ENCODE measurements around the gene TRPV4. TPM values are rescaled to one million over a fixed set of nuclear protein-coding genes. Genes with fewer than 3 reads are reported as not detected.

TRPV4 gene
- total RNA-seq, 4 donors from 2014 or later = 0.34 to 0.55 TPM; not detected in 2

DNA sequence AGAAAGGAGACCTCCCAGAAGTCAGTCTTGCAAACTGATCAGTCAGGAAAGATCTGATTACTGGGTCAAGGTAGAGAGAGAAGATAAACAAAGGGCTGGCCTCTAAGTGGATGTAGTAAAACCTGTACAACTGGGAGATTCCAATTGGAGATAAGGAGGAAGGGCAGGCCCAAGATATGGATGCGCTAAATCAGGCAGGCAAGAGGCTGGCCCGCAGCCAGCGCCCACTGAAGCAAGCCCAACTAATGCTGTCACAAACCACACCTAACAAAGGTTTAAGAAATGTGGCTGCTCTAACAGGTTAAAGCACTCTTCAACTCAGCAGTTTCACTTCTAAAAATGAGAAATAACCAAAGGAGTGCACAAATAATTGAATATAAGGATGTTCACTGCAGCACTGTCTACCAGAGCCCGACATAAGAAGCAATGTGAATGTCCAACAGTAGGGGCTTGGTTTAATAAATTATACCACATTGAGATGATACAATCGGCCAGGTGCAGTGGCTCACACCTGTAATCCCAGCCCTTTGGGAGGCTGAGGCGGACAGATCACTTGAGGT is 42.5 kb upstream of the TRPV4 start:
- no peaks in the 10 kb centered on the region for H3K9me3 ChIP-seq
- H3K4me1 ChIP-seq = peaks cover 0 to 9% of the 10 kb centered on the region in 2 donors
- H3K4me3 ChIP-seq = no peak overlapping the region
- intact Hi-C loops (cut with DNase I; ENCODE audit: low total_unique reads) = no loop called here
- H3K27ac ChIP-seq = no peak overlapping the region
- TF ChIP-seq, protein P1, sequence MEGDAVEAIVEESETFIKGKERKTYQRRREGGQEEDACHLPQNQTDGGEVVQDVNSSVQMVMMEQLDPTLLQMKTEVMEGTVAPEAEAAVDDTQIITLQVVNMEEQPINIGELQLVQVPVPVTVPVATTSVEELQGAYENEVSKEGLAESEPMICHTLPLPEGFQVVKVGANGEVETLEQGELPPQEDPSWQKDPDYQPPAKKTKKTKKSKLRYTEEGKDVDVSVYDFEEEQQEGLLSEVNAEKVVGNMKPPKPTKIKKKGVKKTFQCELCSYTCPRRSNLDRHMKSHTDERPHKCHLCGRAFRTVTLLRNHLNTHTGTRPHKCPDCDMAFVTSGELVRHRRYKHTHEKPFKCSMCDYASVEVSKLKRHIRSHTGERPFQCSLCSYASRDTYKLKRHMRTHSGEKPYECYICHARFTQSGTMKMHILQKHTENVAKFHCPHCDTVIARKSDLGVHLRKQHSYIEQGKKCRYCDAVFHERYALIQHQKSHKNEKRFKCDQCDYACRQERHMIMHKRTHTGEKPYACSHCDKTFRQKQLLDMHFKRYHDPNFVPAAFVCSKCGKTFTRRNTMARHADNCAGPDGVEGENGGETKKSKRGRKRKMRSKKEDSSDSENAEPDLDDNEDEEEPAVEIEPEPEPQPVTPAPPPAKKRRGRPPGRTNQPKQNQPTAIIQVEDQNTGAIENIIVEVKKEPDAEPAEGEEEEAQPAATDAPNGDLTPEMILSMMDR (IDR thresholded peaks at IDR 0.05) = no peak
- TF ChIP-seq POLR2A (IDR thresholded peaks at IDR 0.05) = no peak
- no peaks in the 10 kb centered on the region for H3K27me3 ChIP-seq
- no peaks in the 10 kb centered on the region for H3K36me3 ChIP-seq
- no peak for DNase-seq

DNA sequence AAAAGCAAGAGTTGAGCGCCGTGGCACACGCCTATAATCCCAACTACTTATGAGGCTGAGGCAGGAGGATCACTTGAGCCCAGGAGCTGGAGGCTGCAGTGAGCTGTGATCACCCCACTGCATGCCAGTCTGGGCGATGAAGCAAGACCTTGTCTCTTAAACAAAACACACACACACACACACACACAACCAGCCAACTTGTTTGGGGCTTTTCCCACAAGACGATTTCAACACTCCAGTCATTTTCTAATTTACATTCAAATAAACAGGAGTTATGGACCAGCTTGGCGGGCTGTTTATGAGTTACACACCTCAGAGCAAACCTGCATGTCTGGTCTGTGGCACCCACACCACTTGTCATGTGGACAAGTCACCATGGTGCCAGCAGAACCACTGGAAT is 40.5 kb upstream of the TRPV4 start:
- H3K9me3 ChIP-seq = no peaks in the 10 kb centered on the region
- DNase-seq = no peak
- intact Hi-C loops (cut with DNase I; ENCODE audit: low total_unique reads) = no loop called here
- TF ChIP-seq POLR2A (IDR thresholded peaks at IDR 0.05) = no peak
- TF ChIP-seq, protein P1 (IDR thresholded peaks at IDR 0.05) = no peak
- H3K36me3 ChIP-seq = no peaks in the 10 kb centered on the region
- H3K4me3 ChIP-seq = no peak overlapping the region
- H3K27ac ChIP-seq = no peak overlapping the region
- no peaks in the 10 kb centered on the region for H3K27me3 ChIP-seq
- H3K4me1 ChIP-seq = peaks cover 0 to 1% of the 10 kb centered on the region in 2 donors

DNA sequence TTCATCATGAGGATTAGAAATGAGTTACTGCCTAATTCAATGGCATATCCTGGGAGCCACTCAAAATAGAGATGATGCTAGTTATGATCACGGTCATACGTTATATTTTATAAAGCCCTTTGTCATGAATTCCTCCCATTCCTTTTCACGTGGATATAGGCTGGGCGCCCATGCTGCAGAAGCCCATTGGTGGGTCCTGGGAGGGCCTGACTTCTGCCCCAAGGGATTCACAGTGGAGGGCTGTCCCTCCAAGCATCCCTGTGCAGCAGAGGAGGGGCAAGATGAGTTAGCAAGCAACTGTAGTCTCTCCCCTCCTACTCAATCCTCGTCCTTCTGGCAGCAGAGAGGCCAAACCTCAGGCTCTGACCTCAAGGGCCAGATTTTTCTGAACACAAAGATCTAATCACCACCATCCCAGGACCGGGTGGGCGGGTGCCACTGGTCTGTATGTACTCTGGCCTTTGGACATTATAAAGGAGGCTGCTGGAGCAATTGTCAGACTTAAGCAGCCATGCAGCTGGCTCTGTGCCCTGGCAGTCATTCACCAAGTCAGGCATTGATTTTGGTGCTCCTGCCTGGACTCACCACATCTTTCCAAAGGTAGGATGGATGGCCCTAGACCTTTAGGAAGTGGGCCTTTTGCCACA is 38.6 kb upstream of the TRPV4 start:
- intact Hi-C loops (cut with DNase I; ENCODE audit: low total_unique reads) = no loop called here
- H3K36me3 ChIP-seq = no peaks in the 10 kb centered on the region
- no peaks in the 10 kb centered on the region for H3K9me3 ChIP-seq
- H3K27ac ChIP-seq = no peak overlapping the region
- no peaks in the 10 kb centered on the region for H3K4me1 ChIP-seq
- TF ChIP-seq, protein P1 (IDR thresholded peaks at IDR 0.05) = no peak
- TF ChIP-seq POLR2A (IDR thresholded peaks at IDR 0.05) = no peak
- no peak for DNase-seq
- no peaks in the 10 kb centered on the region for H3K27me3 ChIP-seq
- H3K4me3 ChIP-seq = no peak overlapping the region

DNA sequence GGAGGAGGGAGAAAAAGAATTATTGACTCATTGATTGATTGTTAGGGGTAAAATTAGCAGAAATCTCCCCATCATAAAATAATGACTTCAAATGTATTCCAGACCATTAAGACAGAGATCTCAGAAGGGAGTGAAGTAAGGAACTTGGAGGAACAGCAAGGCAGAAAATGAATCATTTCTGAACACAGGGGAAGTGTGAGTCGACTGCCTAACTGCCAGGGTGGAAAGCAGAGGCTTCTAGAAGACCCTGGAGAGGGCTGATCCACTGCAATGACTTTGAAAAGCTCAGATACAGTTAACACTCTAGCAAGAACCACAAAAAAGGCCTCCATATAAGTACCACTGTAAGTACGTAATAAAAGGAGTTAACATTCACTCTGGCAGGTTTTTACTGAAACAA is 37.5 kb upstream of the TRPV4 start:
- TF ChIP-seq, protein P1 (IDR thresholded peaks at IDR 0.05) = no peak
- TF ChIP-seq POLR2A (IDR thresholded peaks at IDR 0.05) = no peak
- no peaks in the 10 kb centered on the region for H3K27me3 ChIP-seq
- no peak overlapping the region for H3K4me3 ChIP-seq
- no peak overlapping the region for H3K27ac ChIP-seq
- DNase-seq = no peak
- no peaks in the 10 kb centered on the region for H3K4me1 ChIP-seq
- intact Hi-C loops (cut with DNase I; ENCODE audit: low total_unique reads) = no loop called here
- H3K9me3 ChIP-seq = no peaks in the 10 kb centered on the region
- H3K36me3 ChIP-seq = no peaks in the 10 kb centered on the region

DNA sequence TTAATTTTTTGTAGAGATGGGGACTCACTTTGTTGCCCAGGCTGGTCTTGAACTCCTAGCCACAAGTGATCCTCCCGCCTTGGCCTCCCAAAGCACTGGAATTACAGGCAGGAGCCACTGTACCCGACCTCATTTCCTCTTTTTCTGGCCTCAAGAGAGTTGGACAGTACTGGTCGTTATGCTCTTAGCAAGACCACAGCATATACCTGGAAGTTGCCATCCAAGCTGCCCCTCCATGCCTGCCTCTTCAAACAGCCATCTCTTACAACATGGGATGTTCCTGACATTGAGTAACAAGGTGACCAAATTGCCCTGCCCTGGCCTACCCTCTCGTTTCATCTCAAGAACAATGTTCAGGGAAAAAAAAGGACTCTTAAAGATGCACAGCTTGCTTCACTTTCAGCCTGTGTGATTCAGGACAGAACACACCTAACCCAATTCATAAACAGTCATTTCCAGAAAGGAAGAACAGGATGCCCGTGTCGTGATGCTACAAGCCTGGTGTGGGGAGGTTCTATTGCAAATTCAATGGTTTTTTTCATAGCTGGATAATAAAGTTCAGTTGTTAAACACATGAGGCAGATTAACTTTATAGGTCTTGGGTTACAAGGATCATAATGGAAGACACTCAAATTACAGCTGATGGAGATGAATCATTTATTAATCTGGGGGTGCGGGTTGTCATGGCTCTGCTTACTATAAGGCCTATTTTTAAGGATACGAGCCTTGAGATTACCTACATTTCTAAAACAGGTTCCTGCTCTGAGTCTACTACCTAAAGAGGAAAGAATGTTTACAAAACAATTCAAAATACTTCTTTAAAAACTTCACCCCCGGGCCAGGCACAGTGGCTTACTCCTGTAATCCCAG is 35.2 kb upstream of the TRPV4 start:
- Histone ChIP-seq H3K27me3 (no peaks in the 10 kb centered on the region), H3K36me3 (no peaks in the 10 kb centered on the region), H3K4me3 (no peak overlapping the region), H3K9me3 (no peaks in the 10 kb centered on the region), H3K27ac (no peak overlapping the region), H3K4me1 (no peaks in the 10 kb centered on the region)
- intact Hi-C loops (cut with DNase I; ENCODE audit: low total_unique reads) = no loop called here
- TF ChIP-seq, protein P1 (IDR thresholded peaks at IDR 0.05) = no peak
- TF ChIP-seq POLR2A (IDR thresholded peaks at IDR 0.05) = no peak
- DNase-seq = no peak

All from uterus (tissue), 4 donors.